GM19099 (cell line): ENCODE results near the gene EFNB1.

Experiments used
- POLR2A ChIP-seq: IDR thresholded peaks from 3 replicates; pipeline ENCODE4 v1.6.1; 2011; ENCODE audit warnings: low read depth; ENCODE audit not compliant: insufficient read length; ENCODE audit errors: extremely low read depth

The EFNB1 gene

DNA sequence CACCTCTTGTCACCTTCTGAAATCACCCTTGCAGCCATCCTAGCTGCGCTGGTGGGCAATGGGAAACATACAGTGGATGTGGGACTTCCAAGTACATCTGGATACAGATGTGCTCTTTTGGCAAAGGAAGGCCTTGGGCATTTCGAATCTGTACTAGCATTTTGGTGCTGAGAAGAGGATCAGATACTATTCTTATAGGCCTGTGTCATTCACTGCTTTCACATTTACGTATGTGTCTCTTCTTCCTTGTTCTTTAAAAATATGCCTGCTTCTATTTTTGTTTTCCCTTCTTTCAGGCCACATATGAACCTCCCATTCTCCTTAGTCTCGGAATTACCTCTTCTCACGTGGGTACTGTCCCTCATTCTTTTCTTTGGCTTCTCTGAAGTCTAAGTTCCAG is 53.1 kb downstream of the EFNB1 start:
- no peak for TF ChIP-seq POLR2A

GRCh38 chrX:68883800-68884199 is 55.0 kb downstream of the EFNB1 start:
- no peak for TF ChIP-seq POLR2A

DNA sequence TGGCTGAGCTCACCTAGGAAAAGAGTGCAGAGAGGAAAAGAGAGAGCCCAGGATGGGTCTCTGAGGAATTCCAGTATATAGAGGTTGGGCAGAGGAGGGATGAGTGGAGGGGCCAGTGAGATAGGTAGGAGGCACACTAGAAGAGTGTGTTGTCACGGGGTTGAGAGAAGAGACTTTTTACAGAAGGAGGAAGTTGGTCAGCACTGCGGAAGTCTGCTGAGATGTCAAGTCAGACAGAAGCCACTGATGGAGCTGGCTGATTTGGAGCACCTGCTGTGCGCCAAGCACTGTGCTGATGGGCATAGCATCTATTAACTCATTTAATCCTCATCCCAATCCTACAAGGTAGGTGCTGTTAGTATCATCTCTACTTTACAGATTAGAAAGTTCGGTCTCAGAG is 60.4 kb downstream of the EFNB1 start:
- TF ChIP-seq POLR2A, result no peak
